A673 (cell line): Measurements from ENCODE around the gene ENDOD1. TPM values are rescaled to one million over a fixed set of nuclear protein-coding genes. Genes with fewer than 3 reads are reported as not detected.

Experiments used
- BruUV-seq: library from RNA; stranded (reverse); fragments of 400-500 nt; replicated peaks from 2 replicates; lab custom pipeline; 2021; lab: Mats Ljungman, UMichigan
- CTCF ChIA-PET: fragments of 300-600 bp; sonication (Branson Sonifier 250); formaldehyde crosslinking; loops from one replicate; lab custom pipeline; 2022; ENCODE audit warnings: antibody characterized with exemption; lab: Charles Lee
- POLR2A ChIA-PET: fragments of 300-600 bp; sonication (Branson Sonifier 250); formaldehyde crosslinking; loops from one replicate; lab custom pipeline; 2022; ENCODE audit warnings: antibody characterized with exemption; ENCODE audit not compliant: low non-redundant PET; lab: Charles Lee
- DNase-seq: peaks from one replicate; pipeline ENCODE4 v3.0.0-alpha.2; 2015; ENCODE audit warnings: low spot score
- H3K27ac ChIP-seq: fragments of 200-600 bp; sonication (generic); 2 replicates; pipeline ENCODE4 v1.5.1; 2016; ENCODE audit warnings: mixed run types, low read depth, mild to moderate bottlenecking, mixed read lengths, antibody characterized with exemption, low read length; ENCODE audit not compliant: poor library complexity, severe bottlenecking
- H3K27me3 ChIP-seq: fragments of 200-600 bp; sonication (generic); replicated peaks from 2 replicates; pipeline ENCODE4 v1.6.1; 2017; ENCODE audit warnings: mixed run types, low read depth, mild to moderate bottlenecking, mixed read lengths, antibody characterized with exemption, low read length; ENCODE audit not compliant: insufficient read depth, poor library complexity
- H3K36me3 ChIP-seq: fragments of 200-600 bp; sonication (generic); 2 replicates; pipeline ENCODE4 v1.6.1; 2016; ENCODE audit warnings: mixed run types, mild to moderate bottlenecking, mixed read lengths, antibody characterized with exemption, low read length; ENCODE audit not compliant: insufficient read depth, poor library complexity, severe bottlenecking
- H3K4me1 ChIP-seq: fragments of 200-600 bp; sonication (generic); 2 replicates; pipeline ENCODE4 v1.6.1; 2017; ENCODE audit warnings: mixed run types, mild to moderate bottlenecking, mixed read lengths, antibody characterized with exemption, low read length; ENCODE audit not compliant: insufficient read depth, poor library complexity, severe bottlenecking
- H3K4me3 ChIP-seq: fragments of 200-600 bp; sonication (generic); 2 replicates; pipeline ENCODE4 v1.5.1; 2016; ENCODE audit warnings: low read depth, mixed run types, mild to moderate bottlenecking, mixed read lengths, low read length; ENCODE audit not compliant: poor library complexity, severe bottlenecking
- H3K9me3 ChIP-seq: fragments of 200-600 bp; sonication (generic); 2 replicates; pipeline ENCODE4 v1.6.1; 2016; ENCODE audit warnings: mixed run types, low read depth, mild to moderate bottlenecking, mixed read lengths, antibody characterized with exemption, low read length; ENCODE audit not compliant: poor library complexity, severe bottlenecking
- CTCF ChIP-seq: fragments of 300-800, 200-600 bp; sonication (generic); conservative IDR thresholded peaks from 2 replicates; pipeline ENCODE4 v1.5.1; 2017; ENCODE audit warnings: low read depth, mild to moderate bottlenecking, antibody characterized with exemption, low read length, moderate library complexity, mixed read lengths
- EZH2 ChIP-seq: fragments of 200-600 bp; sonication (generic); IDR thresholded peaks from 2 replicates; pipeline ENCODE4 v1.6.1; 2017; ENCODE audit warnings: borderline replicate concordance, low read depth, mild to moderate bottlenecking, mixed read lengths, antibody characterized with exemption, low read length; ENCODE audit not compliant: poor library complexity, severe bottlenecking
- intact Hi-C: fragments of 100-400 bp; cut with micrococcal nuclease; formaldehyde crosslinking; loops from one replicate; pipeline ENCODE4 v1.10.0; 2022; ENCODE audit not compliant: unreplicated experiment
- total RNA-seq: library from RNA; stranded (reverse); gene quantifications from 2 replicates; pipeline ENCODE4 v1.2.3, GENCODE V29; 2021

Gene ENDOD1
- total RNA-seq, 1 experiment from 2014 or later = 7.3 TPM

GRCh38 chr11:95082576-95083001 lies 7.1 kb upstream of the ENDOD1 start:
- BruUV-seq = no TSS peak
- intact Hi-C loops = no loop called here
- Histone ChIP-seq H3K9me3 (no peaks in the 10 kb centered on the region), H3K27me3 (no peaks in the 10 kb centered on the region), H3K36me3 (no peaks in the 10 kb centered on the region), H3K4me3 (no peak overlapping the region), H3K27ac (no peak overlapping the region), H3K4me1 (peaks cover 11% of the 10 kb centered on the region)
- POLR2A ChIA-PET = no interaction called here
- no peak for DNase-seq
- TF ChIP-seq CTCF (no peak), EZH2 (no peak)
- CTCF ChIA-PET = no interaction called here

- no peak for DNase-seq
- intact Hi-C loops = no loop called here
- H3K9me3 ChIP-seq = no peaks in the 10 kb centered on the region
- TF ChIP-seq EZH2 = no peak
- no peak for TF ChIP-seq CTCF
- no peak overlapping the region for H3K4me3 ChIP-seq
- BruUV-seq = no TSS peak
- no peak overlapping the region for H3K27ac ChIP-seq
- ChIA-PET CTCF (no interaction called here), POLR2A (no interaction called here)
- H3K36me3 ChIP-seq = no peaks in the 10 kb centered on the region
- H3K4me1 ChIP-seq = no peaks in the 10 kb centered on the region
- H3K27me3 ChIP-seq = no peaks in the 10 kb centered on the region
These were observed 5.1 kb upstream of the ENDOD1 start for GRCh38 chr11:95084509-95084908.

GRCh38 chr11:95085117-95085816 lies 4.4 kb upstream of the ENDOD1 start:
- DNase-seq = no peak
- no peak for TF ChIP-seq EZH2
- TF ChIP-seq CTCF = no peak
- Histone ChIP-seq H3K27ac (no peak overlapping the region), H3K9me3 (no peaks in the 10 kb centered on the region), H3K27me3 (no peaks in the 10 kb centered on the region), H3K4me1 (no peaks in the 10 kb centered on the region), H3K36me3 (no peaks in the 10 kb centered on the region), H3K4me3 (no peak overlapping the region)
- CTCF ChIA-PET = no interaction called here
- BruUV-seq = no TSS peak
- POLR2A ChIA-PET = no interaction called here
- intact Hi-C loops = no loop called here
